ENCODE results near the gene NRIP1. TPM values are rescaled to one million over a fixed set of nuclear protein-coding genes. Genes with fewer than 3 reads are reported as not detected.

The NRIP1 gene
- total RNA-seq, 1 experiment from 2014 or later: 29.6 TPM

- intact Hi-C loops (cut with micrococcal nuclease): no loop called here
- Histone ChIP-seq H3K27me3 (ENCODE audit: insufficient read depth, low read length) (no peaks in the 10 kb centered on the region), H3K9me2 (ENCODE audit: insufficient read depth) (no peaks in the 10 kb centered on the region), H3K27ac (ENCODE audit: low read depth, low read length) (no peak overlapping the region), H3K9ac (ENCODE audit: low read length) (no peak overlapping the region), H4K20me1 (ENCODE audit: insufficient read depth) (no peaks in the 10 kb centered on the region), H3K36me3 (ENCODE audit: control insufficient read depth in 1 of 2, insufficient read depth in 2 of 2, low read length in 2 of 2) (peaks cover 0 to 10% of the 10 kb centered on the region in 2 experiments; a peak in 3 of 4 replicates), H3K4me1 (ENCODE audit: control insufficient read depth in 1 of 2, insufficient read depth in 2 of 2, low read length in 2 of 2) (peaks cover 0 to 2% of the 10 kb centered on the region in 2 experiments; a peak in 2 of 4 replicates), H3K4me3 (replicated peaks in 1 of 2; ENCODE audit: low read depth in 1 of 2, low read length in 2 of 2) (no peak overlapping the region), H2AFZ (ENCODE audit: low read depth, low read length, poor library complexity, severe bottlenecking) (no peak overlapping the region), H3K9me3 (ENCODE audit: control insufficient read depth in 1 of 2, insufficient read depth in 1 of 2, low read depth in 1 of 2, low read length in 2 of 2) (peaks cover 2 to 13% of the 10 kb centered on the region in 2 experiments; a peak in 2 of 4 replicates), H3K79me2 (ENCODE audit: insufficient read depth, low read length) (peaks cover 99% of the 10 kb centered on the region), H3K4me2 (ENCODE audit: low read length) (no peak overlapping the region)
- BruUV-seq (replicated peaks): no TSS peak
- CTCF ChIA-PET: no interaction called here
- no peak for DNase-seq (ENCODE audit: low read depth, low spot score)
- no peak for ATAC-seq
- POLR2A ChIA-PET: no interaction called here
- TF ChIP-seq ZBTB33 (IDR thresholded peaks at IDR 0.05; ENCODE audit: extremely low read depth, insufficient replicate concordance, low read length) (no peak), CBX3 (IDR thresholded peaks at IDR 0.05; ENCODE audit: low read depth) (no peak), EZH2phosphoT487 (IDR thresholded peaks at IDR 0.05; ENCODE audit: borderline replicate concordance) (no peak), EZH2 (IDR thresholded peaks at IDR 0.05) (no peak), SP1 (IDR thresholded peaks at IDR 0.05; ENCODE audit: low read depth) (no peak), CTCF (IDR thresholded peaks at IDR 0.05 in 2 of 3, conservative IDR thresholded peaks at IDR 0.05 in 1 of 3; ENCODE audit: borderline replicate concordance in 1 of 3, insufficient read depth in 1 of 3, low read depth in 2 of 3, low read length in 2 of 3) (no peak), CEBPB (IDR thresholded peaks at IDR 0.05; ENCODE audit: low read depth) (no peak), ZNF274 (IDR thresholded peaks at IDR 0.05; ENCODE audit: low read depth, low read length) (no peak), POLR2A (IDR thresholded peaks at IDR 0.05; ENCODE audit: borderline replicate concordance, extremely low read depth, insufficient read depth, insufficient read length) (no peak), SIN3A (IDR thresholded peaks at IDR 0.05; ENCODE audit: low read depth) (no peak)
- TF ChIP-seq, protein P1, sequence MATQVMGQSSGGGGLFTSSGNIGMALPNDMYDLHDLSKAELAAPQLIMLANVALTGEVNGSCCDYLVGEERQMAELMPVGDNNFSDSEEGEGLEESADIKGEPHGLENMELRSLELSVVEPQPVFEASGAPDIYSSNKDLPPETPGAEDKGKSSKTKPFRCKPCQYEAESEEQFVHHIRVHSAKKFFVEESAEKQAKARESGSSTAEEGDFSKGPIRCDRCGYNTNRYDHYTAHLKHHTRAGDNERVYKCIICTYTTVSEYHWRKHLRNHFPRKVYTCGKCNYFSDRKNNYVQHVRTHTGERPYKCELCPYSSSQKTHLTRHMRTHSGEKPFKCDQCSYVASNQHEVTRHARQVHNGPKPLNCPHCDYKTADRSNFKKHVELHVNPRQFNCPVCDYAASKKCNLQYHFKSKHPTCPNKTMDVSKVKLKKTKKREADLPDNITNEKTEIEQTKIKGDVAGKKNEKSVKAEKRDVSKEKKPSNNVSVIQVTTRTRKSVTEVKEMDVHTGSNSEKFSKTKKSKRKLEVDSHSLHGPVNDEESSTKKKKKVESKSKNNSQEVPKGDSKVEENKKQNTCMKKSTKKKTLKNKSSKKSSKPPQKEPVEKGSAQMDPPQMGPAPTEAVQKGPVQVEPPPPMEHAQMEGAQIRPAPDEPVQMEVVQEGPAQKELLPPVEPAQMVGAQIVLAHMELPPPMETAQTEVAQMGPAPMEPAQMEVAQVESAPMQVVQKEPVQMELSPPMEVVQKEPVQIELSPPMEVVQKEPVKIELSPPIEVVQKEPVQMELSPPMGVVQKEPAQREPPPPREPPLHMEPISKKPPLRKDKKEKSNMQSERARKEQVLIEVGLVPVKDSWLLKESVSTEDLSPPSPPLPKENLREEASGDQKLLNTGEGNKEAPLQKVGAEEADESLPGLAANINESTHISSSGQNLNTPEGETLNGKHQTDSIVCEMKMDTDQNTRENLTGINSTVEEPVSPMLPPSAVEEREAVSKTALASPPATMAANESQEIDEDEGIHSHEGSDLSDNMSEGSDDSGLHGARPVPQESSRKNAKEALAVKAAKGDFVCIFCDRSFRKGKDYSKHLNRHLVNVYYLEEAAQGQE (IDR thresholded peaks at IDR 0.05; ENCODE audit: low read depth): no peak
- RAD21 ChIA-PET (ENCODE audit: low non-redundant PET in 1 of 2, low total read pairs in 2 of 2, uncharacterized antibody in 2 of 2, unreplicated experiment in 2 of 2): no interaction called here
Observed at GRCh38 chr21:15039607-15040299, 25.0 kb downstream of the NRIP1 start.

Measured in HCT116 (cell line).